AG09309 (cell line): Measurements from ENCODE around the gene RABGAP1.
A peak's percentile ranks its signal among the peaks of the same experiment; 100 is the strongest.

Source experiments
- DNase-seq: peaks from one replicate; pipeline ENCODE4 v3.0.0-alpha.2; 2010; ENCODE audit warnings: low read depth
- H3K4me3 ChIP-seq: 2 replicates; pipeline ENCODE4 v1.5.1; 2011; ENCODE audit warnings: mild to moderate bottlenecking, low read depth, low read length, moderate library complexity; ENCODE audit not compliant: control insufficient read depth
- CTCF ChIP-seq: IDR thresholded peaks from 2 replicates; pipeline ENCODE4 v1.5.1; 2011; ENCODE audit warnings: mild to moderate bottlenecking, low read depth, low read length, inconsistent platforms; ENCODE audit not compliant: insufficient read depth, control insufficient read depth; ENCODE audit errors: missing control alignments

The RABGAP1 gene

GRCh38 chr9:122912964-122913673 is 27.7 kb upstream of the RABGAP1 start, which contains the start of gene ZBTB6:
ZBTB6 (minus strand) TSS chr9:122913323; CDS start chr9:122912072, 1,251 bp downstream.
- peak; percentile 45 for DNase-seq
- TF ChIP-seq CTCF = no peak
- peak within 1 kb of the TSS; percentile 81 for H3K4me3 ChIP-seq

GRCh38 chr9:122918310-122918709 is 22.5 kb upstream of the RABGAP1 start:
- DNase-seq = no peak
- H3K4me3 ChIP-seq = no peak overlapping the region
- no peak for TF ChIP-seq CTCF

GRCh38 chr9:122922713-122923112 is 18.1 kb upstream of the RABGAP1 start:
- H3K4me3 ChIP-seq = no peak overlapping the region
- TF ChIP-seq CTCF = no peak

GRCh38 chr9:122923947-122924346 is 16.9 kb upstream of the RABGAP1 start:
- no peak overlapping the region for H3K4me3 ChIP-seq
- no peak for DNase-seq
- TF ChIP-seq CTCF = no peak

More at GRCh38 chr9:122922713-122923112, 18.1 kb upstream of the RABGAP1 start:
- DNase-seq = no peak

- no peak for DNase-seq
- H3K4me3 ChIP-seq = no peak overlapping the region
- no peak for TF ChIP-seq CTCF
Measured at GRCh38 chr9:122929796-122930354, 10.9 kb upstream of the RABGAP1 start.

GRCh38 chr9:122930541-122931225 is 10.1 kb upstream of the RABGAP1 start:
- H3K4me3 ChIP-seq = peak overlapping the region; percentile 86
- no peak for DNase-seq
- no peak for TF ChIP-seq CTCF
